HK-2 (cell line): Measurements from ENCODE around the gene ABTB2.

Experiments used
- DNase-seq: peaks from one replicate; pipeline ENCODE4 v3.0.0-alpha.2; 2018; ENCODE audit not compliant: unreplicated experiment

Gene ABTB2

GRCh38 chr11:34315394-34315793 is 42.4 kb downstream of the ABTB2 start:
- no peak for DNase-seq

DNA sequence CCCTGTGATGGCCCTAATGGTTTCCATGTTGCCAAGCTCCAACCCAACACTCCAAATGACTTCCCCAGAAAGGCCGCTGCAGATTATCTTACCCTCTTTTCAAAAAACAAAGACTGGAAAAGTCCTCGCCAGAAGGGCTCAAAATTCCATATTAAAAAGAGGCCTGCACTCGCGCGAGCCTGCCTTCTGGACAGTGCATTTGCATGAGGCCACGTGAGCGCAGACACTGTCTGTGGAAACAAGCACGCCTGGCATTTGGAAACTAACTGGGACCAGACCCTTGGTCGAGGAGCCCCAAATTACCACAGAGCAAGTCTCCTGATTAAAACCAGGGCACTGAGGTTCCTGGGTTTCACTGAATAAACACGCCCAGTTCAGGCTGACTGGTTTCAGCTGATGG is 42.9 kb downstream of the ABTB2 start:
- no peak for DNase-seq

- no peak for DNase-seq
Observed at GRCh38 chr11:34314176-34314575, 43.6 kb downstream of the ABTB2 start.

GRCh38 chr11:34313099-34313517 is 44.7 kb downstream of the ABTB2 start:
- no peak for DNase-seq

GRCh38 chr11:34311126-34311525 is 46.7 kb downstream of the ABTB2 start:
- no peak for DNase-seq

GRCh38 chr11:34309965-34310364 is 47.8 kb downstream of the ABTB2 start:
- DNase-seq: no peak

DNA sequence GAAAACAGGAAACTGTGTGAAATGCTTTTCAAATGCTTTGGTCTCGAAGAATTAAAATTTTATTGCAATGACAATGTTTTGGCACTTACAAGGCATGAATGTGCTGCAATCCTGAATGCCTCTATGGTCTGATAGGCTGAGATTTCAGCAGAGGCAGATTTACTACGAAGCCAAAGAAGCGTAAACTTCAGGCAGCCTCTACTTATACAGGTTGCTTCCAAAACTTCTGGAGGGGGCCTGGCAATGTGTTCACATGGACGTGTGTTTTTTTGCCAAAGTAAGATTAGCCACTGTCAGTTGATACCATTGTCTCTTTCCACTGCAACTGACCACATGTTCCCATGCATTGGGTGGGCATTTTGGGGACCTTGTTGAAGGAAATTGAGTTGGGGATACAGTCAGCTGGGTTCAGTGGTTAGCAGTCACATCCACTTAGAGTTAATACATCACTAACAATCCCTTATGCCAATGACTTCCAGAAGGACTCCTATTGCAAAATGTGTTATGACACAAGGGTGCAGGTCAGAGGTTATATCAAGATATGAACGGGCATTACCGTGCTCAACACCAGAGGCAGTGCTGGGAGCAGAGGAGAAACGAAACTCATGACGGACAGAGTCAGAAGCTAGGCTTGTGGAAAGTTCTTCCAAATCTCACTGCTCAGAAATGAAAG is 48.8 kb downstream of the ABTB2 start:
- no peak for DNase-seq

- no peak for DNase-seq
Observed at GRCh38 chr11:34308049-34308912, 49.5 kb downstream of the ABTB2 start.

DNA sequence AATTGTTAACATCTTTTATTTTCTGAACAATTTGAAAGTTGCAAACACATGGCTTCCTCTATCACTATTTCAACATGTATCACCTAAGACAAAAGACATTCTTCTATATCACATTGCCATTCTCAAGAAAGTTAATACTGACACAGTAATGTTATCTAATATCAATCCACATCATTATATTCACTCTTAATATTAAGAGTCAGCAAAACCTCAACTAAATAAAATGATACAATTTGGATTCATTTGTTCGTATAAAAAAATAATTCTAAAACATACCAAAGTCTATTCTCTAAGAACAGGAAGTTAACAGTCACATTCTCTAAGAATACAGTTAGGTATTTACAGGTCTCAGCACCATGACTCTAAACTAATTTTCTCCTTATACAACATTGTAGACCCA is 52.0 kb downstream of the ABTB2 start:
- no peak for DNase-seq

- DNase-seq: no peak
Observed at GRCh38 chr11:34305193-34305592, 52.6 kb downstream of the ABTB2 start.

DNA sequence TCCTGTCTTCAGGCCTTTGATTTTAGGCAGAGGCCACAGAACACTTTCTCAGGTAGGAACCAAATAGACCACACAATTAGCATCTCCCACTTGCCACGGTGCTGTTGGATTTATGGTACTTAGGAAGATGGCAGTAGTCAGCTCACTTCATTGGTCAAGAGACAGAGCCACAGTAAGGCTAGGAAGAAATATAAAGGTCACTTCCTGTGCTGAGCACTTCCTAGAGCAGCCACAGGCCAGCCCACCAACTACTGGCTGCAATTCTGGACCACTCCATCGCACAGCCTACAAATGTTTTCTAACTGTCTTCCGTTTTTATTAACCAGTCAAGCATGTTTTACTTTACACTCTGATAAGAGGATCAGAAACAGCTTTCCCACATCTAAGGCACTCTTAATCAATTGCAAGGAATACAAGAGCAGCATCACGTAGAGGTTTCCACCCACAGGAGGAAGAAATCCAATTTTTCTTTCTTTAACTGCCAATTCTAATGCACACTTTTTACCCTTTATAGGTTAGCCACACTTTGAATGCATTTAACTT is 54.7 kb downstream of the ABTB2 start:
- DNase-seq: no peak

- peak; percentile 75 for DNase-seq
Observed at GRCh38 chr11:34302046-34302921, 55.5 kb downstream of the ABTB2 start.

DNA sequence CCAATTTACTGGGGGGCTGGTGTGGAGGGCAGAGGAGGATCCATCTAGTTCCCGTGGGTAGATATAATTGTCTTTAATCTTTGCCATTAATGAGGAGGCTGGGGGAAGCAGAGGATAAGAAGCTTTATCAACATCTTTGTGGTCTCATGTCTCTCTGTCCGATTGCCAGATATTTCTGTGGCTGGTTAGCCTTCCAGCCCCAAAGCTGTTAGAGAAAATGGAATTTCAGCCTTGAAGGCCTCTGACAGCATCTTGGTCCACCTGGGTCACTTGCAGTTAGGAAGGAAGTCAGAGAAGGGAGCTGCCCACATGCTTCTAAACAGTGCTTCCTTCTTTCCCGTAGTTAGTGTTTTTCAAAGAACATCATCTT is 56.9 kb downstream of the ABTB2 start:
- no peak for DNase-seq

DNA sequence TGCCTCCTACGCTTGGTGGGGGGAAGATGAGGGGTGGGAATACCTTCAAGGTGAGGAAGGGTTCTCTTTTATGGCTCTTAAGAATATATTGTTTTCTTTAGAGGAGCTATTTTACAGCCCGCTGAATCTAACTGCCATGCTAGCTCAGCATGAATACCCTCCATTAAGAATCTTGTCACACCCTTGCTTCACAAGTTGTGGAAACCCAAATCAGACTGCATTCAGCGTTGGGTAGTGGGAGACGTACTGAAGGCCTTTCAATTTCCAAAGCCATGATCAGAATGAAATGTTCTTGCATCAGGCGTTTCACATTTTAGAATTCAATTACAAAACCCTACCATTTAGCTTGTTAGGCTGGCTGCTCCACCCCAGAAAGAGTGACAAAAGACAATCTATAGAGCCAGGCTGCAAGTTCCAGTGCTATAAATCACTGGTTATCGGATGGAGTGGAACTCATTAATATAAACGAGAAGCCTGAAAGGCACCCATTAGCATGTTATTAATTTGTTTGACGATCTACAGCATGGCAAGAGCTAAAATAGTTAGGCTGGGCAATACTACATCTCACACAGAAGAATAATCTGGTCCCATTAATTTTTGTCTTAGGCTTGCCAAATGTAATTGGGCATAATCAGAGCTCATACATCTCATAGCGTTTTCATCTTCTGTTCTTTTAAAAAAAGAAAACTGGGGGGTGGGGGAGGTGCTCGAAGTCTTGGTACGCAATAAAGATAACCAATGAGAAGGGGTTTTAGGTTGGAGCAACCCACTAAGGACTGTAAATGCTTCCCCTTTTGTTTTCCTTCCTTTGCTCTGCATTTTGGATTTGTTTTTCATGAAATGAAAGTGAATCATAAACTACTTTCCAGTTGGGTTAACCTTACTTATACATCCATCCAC is 57.5 kb downstream of the ABTB2 start:
- DNase-seq: no peak

DNA sequence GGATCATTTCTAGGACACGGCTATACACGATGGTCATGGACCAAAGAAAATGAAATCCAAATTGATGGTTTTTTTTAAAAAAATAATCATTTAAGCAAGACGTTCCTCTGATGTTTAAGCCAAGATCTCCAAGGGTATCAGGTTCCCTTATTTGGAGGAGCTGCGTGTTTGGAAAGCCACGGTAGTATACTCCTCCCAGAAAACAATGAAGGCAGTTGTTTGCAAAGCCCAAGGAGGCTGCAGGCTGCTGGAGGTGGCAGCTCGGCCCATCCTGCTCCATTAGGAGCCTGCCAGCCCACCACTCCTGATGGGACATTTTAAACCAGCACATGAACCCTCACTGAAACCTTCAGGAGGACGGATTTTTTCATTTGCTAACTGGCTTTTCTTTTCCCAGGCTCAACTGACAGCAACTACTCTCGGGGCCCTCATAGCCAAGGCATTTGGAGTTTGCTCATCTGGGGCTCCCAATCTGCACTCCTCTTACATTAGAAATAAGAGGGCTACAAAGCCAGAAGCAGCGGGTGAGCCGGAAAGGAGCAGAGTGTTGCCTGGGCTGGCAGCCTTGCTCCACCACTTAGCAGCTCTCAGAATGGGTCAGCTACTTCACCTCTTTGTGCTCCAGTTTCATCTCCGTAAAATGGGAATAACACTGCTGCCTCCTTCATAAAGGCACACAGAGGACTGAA is 58.4 kb downstream of the ABTB2 start:
- no peak for DNase-seq

DNA sequence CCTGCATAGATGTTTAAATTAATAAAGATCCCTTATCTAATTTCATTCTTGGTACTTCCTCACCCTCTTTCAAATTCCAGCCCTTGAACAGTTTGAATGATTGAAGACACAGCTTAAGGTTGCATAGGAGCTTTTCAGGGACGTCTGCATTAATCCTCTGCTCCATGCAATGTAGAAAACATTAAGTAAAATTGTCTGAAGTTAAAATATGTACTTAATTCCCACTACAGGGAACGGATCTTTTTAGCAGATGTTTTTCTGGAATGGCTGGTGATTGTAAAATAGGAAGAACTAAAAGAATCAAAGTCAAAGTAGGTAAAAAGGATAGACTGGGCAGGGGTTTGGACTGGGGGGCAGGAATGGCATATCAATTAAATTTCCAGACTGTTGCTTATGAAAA is 58.9 kb downstream of the ABTB2 start:
- no peak for DNase-seq

GRCh38 chr11:34296412-34296811 is 61.4 kb downstream of the ABTB2 start:
- no peak for DNase-seq

DNA sequence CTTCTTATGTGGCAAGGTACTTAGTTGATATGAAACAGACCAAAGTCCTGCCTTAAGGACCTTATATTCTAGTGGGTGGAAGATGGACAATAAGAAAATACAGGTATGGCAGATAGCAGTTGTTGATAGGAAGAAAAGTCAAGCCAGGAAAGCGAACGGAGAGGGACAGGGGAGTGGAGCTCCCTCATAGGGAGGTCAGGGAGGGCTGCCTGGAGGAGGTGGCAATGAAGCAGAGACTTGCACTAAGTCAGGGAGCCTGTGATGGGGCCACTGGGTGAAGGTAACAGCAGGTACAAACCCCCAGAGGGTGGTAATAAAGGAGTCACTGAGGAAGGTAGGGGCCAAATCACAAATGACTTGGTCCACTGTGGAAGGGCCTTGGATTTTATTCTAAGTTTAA is 65.3 kb downstream of the ABTB2 start:
- no peak for DNase-seq

GRCh38 chr11:34292111-34292510 is 65.7 kb downstream of the ABTB2 start:
- DNase-seq: no peak

DNA sequence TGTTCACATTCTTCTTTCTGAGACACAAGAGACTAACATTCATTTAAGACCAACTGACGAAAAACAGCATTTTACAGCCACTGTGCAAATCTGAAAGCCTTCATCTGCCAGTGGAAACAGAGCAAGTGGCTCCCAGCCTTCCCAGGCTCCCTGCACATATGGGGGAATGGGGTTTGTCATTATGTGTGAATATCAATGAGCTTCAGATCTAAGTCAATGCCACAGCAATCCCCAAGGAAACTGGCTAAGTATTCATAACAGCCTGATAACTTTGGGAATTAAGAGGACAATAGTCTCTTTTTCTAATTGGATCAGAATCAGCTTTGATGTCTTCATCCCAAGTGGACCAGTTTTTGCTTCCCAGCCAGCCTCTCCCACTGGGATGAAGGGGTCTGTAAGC is 66.9 kb downstream of the ABTB2 start:
- no peak for DNase-seq
